ENCODE results near the gene SMCO4.

SMCO4 gene

DNA sequence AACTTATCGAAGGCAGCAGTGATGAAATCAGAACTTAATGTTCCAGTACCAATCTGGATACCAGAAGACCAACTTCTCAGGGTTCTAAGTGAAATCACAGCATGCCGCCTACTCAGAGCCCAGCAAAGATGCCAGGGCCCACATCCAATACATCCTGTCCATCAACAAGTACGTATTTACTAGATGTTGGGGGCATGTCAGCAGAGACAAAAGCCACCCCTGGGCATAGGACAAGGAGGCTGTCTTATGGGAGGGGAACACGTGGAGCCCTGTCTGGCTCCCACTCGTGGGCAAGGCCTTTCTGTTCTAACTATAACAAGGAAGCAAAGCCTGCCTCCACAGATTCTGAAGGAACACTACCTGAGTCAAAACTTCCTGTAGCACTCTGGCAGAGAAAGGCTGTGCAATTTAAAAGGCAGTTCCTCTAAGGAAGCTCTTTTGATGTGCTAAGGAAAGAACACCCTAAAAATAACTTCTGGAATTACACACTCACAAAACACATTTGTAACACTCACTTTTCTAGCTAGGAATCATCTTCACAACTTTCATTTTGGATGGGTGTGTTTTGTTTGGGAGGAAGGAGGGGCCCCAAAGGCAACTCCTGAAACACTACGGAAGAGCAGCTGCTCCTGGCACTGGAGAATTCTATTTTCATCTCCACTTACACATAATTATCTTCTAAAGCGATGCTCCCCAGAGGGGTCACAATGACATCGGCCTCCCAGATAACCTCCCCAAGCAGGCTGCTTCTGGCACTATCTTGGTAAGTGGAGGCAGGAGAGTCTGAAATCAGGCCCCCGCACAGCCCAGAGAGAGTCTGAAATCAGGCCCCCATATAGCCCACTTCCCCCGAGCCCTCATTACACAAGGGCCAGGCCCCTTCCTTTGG, 14.2 kb downstream of the SMCO4 start:
- no peak for DNase-seq (ENCODE audit: low spot score)

- DNase-seq (ENCODE audit: low spot score): no peak
Measured at GRCh38 chr11:93528252-93528651, 14.9 kb downstream of the SMCO4 start.

GRCh38 chr11:93526641-93527583, 16.3 kb downstream of the SMCO4 start:
- DNase-seq (ENCODE audit: low spot score): no peak

- DNase-seq (ENCODE audit: low spot score): no peak
Measured at GRCh38 chr11:93526346-93526633, 16.9 kb downstream of the SMCO4 start.

GRCh38 chr11:93525601-93526345, 17.4 kb downstream of the SMCO4 start:
- DNase-seq (ENCODE audit: low spot score): no peak

GRCh38 chr11:93524858-93525257, 18.3 kb downstream of the SMCO4 start:
- DNase-seq (ENCODE audit: low spot score): no peak

DNA sequence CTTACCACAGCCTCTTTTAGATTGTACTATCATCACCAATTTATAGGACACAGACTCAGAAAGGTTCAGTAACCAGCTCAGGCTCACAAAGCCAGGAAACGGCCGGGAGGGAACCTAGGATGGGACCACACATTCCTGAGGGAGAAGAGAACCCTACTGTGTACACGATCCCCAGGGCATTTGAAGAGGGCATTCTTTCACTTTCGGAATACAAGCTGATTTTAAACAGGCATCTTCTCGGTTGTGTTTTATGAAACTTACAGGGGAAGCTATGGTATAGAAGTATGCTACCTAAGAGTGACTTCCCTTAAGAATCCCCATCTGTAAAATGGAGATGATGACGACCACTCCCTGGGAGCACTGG, 19.0 kb downstream of the SMCO4 start:
- DNase-seq (ENCODE audit: low spot score): no peak

DNA sequence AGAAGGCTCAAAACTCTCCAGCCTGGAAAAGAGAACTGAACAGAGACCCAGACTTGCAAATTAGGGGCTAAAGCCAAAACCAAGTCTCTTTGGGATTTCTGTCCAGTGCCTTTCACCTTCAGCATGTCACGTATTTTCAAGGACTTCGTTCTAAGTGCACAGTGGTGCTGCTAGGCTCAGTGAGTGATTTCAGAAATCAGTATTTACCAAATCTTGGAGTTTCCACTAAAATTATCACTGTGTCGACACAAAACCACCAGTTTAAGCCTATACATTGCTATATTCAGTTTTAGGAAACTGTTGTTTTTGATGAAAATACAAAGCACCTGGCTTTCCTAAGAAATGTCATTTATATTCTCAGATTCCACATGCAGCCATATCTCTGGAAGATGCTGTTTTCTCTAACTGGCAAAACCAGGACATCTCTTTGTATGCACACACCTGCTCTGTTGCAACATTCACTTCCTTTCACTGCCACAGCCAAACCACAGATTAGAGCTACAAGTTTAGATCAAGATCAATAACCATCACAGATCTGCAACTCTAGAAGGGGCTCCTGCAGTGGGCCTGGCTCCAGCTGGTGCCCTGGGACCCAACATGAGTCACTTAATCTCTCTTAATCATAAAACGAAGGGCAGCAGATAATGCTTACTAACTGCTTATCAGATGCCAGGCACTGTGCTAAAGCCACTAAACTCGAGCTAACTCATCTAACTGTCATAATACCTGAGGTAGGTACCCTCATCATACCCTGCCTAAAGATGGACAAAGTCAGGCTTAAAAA, 22.3 kb downstream of the SMCO4 start:
- DNase-seq (ENCODE audit: low spot score): no peak

GRCh38 chr11:93519179-93519578, 24.0 kb downstream of the SMCO4 start:
- no peak for DNase-seq (ENCODE audit: low spot score)

DNA sequence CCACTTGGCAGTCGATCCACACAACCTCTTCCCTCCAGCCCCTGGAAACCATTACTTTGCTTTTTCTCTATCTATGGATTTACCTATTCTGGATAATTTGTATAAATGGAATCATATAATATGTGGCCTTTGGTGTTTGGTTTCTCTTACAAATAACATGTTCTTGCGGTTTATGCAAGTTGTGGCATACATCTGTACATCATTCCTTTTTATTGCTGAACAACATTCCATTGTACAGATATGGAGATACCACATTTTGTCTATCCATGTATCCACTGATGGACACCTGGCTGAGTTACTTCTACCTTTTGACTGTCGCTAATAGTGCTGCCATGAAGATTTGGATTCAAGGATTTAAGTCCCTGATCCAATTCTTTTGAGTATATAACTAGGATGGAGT, 25.1 kb downstream of the SMCO4 start:
- DNase-seq (ENCODE audit: low spot score): no peak

- no peak for DNase-seq (ENCODE audit: low spot score)
Measured at GRCh38 chr11:93517611-93518010, 25.6 kb downstream of the SMCO4 start.

DNA sequence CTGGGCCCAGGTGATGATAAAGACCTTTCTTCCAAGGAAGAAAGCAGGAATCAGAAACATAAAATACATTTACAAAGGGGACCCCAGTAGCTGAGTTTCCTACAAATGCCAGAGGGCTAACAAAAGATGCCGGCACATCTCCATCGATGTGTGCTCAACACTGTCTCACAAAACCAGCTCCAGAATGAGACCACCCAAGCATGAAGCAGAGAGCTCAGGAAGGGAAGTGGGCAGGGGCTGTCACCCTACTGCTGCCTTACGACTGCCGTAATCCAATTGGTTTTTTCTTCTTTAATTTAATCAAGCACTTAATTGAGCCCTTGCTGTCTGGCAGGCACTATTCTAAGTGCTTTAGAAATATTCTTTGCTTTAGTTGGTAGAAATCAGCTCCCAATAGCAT, 26.1 kb downstream of the SMCO4 start:
- no peak for DNase-seq (ENCODE audit: low spot score)

- DNase-seq (ENCODE audit: low spot score): no peak
Measured at GRCh38 chr11:93515441-93516025, 27.7 kb downstream of the SMCO4 start.

DNA sequence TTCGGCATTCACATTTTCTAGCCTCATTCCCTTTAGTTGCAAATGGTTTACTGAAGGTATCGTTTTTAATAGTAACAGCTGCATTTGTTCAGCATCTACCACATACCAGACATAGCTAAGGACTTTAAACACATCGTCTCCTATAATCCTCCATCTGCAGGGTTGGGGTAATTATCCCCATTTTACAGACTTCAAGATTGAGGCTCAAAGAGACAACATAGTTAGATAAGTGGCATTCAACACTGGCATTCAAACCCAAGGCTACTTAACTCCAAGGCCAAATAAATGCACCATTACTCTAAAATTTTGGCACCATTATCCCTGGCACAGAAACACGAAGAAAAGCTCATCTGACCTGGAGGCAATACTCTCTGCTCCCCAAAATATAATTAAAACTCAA, 28.5 kb downstream of the SMCO4 start:
- no peak for DNase-seq (ENCODE audit: low spot score)

- no peak for DNase-seq (ENCODE audit: low spot score)
Measured at GRCh38 chr11:93513772-93514171, 29.4 kb downstream of the SMCO4 start.

DNA sequence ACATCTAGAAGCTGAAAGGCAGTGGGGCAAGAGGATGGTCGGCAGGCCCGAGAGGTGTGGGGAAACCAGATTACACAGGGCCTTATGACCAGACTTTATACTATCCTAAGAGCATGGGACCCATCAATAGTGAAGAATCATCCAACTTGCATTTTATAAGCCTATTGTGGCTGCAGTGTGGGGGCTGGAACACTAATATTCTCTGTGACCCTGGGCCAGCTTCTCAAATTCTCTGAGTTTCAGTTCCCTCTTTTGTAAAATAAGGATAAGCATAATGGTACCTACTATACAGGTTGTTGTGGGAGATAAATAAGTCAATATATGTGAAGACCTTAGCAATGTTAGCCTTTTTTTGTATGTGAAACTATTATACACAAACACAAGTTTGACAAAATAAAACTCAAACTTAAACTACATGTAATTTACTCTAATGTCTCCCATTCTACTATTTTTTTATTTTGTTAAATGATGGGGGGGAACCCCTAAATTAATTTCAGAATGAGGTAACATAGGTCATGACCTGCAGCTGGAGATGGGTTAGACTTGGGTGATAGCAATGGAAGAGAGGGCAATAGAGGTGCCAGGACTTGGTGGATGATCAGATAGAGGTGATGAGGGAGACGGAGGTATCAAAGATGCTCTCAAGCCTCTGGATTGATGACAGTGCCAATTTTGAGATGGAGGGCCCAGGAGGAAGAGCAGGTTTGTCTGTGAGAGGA, 30.1 kb downstream of the SMCO4 start:
- DNase-seq (ENCODE audit: low spot score): no peak

DNA sequence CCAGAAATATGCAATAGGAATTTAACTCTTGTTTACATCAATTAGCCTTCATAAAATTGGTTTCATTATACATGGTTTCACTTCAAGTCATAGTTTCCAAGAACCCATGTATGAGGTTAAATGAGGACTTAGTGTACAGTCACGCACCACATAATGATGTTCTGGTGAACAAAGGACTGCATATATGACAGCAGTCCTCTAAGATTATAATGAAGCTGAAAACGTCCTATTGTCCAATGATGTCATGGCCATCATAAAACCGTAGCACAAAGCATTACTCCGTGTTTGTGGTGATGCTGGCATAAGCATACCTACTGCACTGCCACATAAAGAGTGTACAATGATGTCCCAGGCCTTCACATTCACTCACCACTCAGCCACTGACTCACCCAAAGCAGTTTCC, 31.1 kb downstream of the SMCO4 start:
- DNase-seq (ENCODE audit: low spot score): no peak

GRCh38 chr11:93510196-93510873, 32.9 kb downstream of the SMCO4 start:
- DNase-seq (ENCODE audit: low spot score): no peak

DNA sequence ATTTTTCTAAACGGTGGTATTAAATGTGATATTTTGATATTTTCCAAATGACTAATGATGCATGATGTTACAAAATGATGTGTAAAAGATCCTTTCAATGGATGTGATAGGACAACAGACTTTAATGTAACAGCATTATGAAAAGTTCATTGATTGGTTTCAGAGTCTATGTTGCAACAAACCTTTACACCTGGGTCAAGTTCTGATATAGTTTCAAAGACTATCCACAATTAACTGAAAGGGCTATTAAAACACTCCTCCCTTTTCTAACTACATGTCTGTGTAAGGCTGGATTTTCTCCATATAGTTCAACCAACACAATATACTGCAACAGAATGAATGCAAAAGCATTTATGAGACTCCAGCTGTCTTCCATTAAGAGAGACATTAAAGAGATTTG, 35.7 kb downstream of the SMCO4 start:
- no peak for DNase-seq (ENCODE audit: low spot score)

- no peak for DNase-seq (ENCODE audit: low spot score)
Measured at GRCh38 chr11:93505703-93506102, 37.5 kb downstream of the SMCO4 start.

All from hematopoietic multipotent progenitor cell treated with erythropoietin and hydrocortisone succinate and interleukin-3 and kit ligand, for 17 days (in vitro differentiated cells).